ENCODE results near the gene SLX9. TPM values are rescaled to one million over a fixed set of nuclear protein-coding genes. Genes with fewer than 3 reads are reported as not detected.

The SLX9 gene
- polyA plus RNA-seq, 1 of the 3 experiments (the other 2 are of a cell fraction), result 42.9 TPM

GRCh38 chr21:44946254-44947041 is 6.6 kb downstream of the SLX9 start:
- Histone ChIP-seq H3K36me3 (replicated peaks in 1 of 2; ENCODE audit: control insufficient read depth in 1 of 2, insufficient read depth in 2 of 2, low read length in 1 of 2) (peaks cover 4 to 42% of the 10 kb centered on the region in 2 experiments), H3K27me3 (ENCODE audit: insufficient read depth) (no peaks in the 10 kb centered on the region), H3K9ac (no peak overlapping the region), H3K9me2 (no peaks in the 10 kb centered on the region), H3K4me2 (no peak overlapping the region), H3K9me3 (no peaks in the 10 kb centered on the region), H3K4me3 (ENCODE audit: low read depth in 2 of 2, low read length in 1 of 2) (no peak overlapping the region), H2AFZ (ENCODE audit: low read depth) (no peak overlapping the region), H3K4me1 (ENCODE audit: control insufficient read depth in 1 of 2, insufficient read depth in 2 of 2, low read depth in 1 of 2, low read length in 1 of 2) (peaks cover under 1 to 6% of the 10 kb centered on the region in 2 experiments; a peak in 2 of 4 replicates), H3K27ac (ENCODE audit: low read depth in 2 of 2, low read length in 1 of 2) (no peak overlapping the region), H4K20me1 (ENCODE audit: insufficient read depth) (peaks cover 50% of the 10 kb centered on the region), H3K79me2 (ENCODE audit: insufficient read depth) (peaks cover 70% of the 10 kb centered on the region), H3F3A (replicated peaks; ENCODE audit: insufficient read depth) (no peaks in the 10 kb centered on the region)
- WGBS (ENCODE audit: low lambda C conversion rate), result 96% methylated on average over 22 of the region's 25 CpGs
- ChIA-PET CTCF (interaction anchor here (0.6 to 16.8 kb wide), 5 partner anchors 20 to 255 kb away, joined by 3 to 357 read pairs (median 35); no protein-coding TSS in a partner anchor), POLR2A (no interaction called here)
- no peak for DNase-seq
- TF ChIP-seq NRF1 (IDR thresholded peaks at IDR 0.05; ENCODE audit: low read depth, low read length), result no peak
- TF ChIP-seq GATA2 (CRISPR knock-in tag; IDR thresholded peaks at IDR 0.05), result no peak
- no peak for TF ChIP-seq FOXJ3 (CRISPR knock-in tag; IDR thresholded peaks at IDR 0.05)
- TF ChIP-seq, protein P1, sequence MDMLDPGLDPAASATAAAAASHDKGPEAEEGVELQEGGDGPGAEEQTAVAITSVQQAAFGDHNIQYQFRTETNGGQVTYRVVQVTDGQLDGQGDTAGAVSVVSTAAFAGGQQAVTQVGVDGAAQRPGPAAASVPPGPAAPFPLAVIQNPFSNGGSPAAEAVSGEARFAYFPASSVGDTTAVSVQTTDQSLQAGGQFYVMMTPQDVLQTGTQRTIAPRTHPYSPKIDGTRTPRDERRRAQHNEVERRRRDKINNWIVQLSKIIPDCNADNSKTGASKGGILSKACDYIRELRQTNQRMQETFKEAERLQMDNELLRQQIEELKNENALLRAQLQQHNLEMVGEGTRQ (IDR thresholded peaks at IDR 0.05; ENCODE audit: borderline replicate concordance, low read depth, low read length), result no peak
- TF ChIP-seq, protein P2, sequence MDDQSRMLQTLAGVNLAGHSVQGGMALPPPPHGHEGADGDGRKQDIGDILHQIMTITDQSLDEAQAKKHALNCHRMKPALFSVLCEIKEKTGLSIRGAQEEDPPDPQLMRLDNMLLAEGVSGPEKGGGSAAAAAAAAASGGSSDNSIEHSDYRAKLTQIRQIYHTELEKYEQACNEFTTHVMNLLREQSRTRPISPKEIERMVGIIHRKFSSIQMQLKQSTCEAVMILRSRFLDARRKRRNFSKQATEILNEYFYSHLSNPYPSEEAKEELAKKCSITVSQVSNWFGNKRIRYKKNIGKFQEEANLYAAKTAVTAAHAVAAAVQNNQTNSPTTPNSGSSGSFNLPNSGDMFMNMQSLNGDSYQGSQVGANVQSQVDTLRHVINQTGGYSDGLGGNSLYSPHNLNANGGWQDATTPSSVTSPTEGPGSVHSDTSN (IDR thresholded peaks at IDR 0.05), result no peak
- TF ChIP-seq USF1 (IDR thresholded peaks at IDR 0.05; ENCODE audit: borderline replicate concordance, low read depth), result no peak
- TF ChIP-seq MXI1 (IDR thresholded peaks at IDR 0.05; ENCODE audit: low read depth, low read length), result no peak
- TF ChIP-seq RAD21 (IDR thresholded peaks at IDR 0.05; ENCODE audit: low read length), result no peak
- no peak for TF ChIP-seq GABPA (IDR thresholded peaks at IDR 0.05; ENCODE audit: low read depth)
- no peak for TF ChIP-seq SIN3A (IDR thresholded peaks at IDR 0.05; ENCODE audit: borderline replicate concordance, low read depth, low read length)
- no peak for TF ChIP-seq ZBTB33 (IDR thresholded peaks at IDR 0.05; ENCODE audit: borderline replicate concordance, low read depth)
- TF ChIP-seq RXRA (IDR thresholded peaks at IDR 0.05; ENCODE audit: borderline replicate concordance, low read depth), result no peak
- no peak for TF ChIP-seq EZH2phosphoT487 (IDR thresholded peaks at IDR 0.05; ENCODE audit: borderline replicate concordance, low read depth)

Measured in SK-N-SH (cell line).